Body of pancreas (tissue), 4 donors: Measurements from ENCODE around the gene ZNF407.

Experiments used
- CTCF ChIP-seq, 7 experiments: fragments of 450-650 bp in 4 of 7; fragments of 200-600 bp in 3 of 7; sonication (generic) in 3 of 7; IDR thresholded peaks; one replicate each; pipeline ENCODE4 v1.5.1; 2016 to 2019; ENCODE audit warnings: antibody characterized with exemption in 7 of 7
- POLR2A ChIP-seq, 3 donors: fragments of 450-650 bp; IDR thresholded peaks; one replicate each; pipeline ENCODE4 v1.6.1; 2016; ENCODE audit warnings: antibody characterized with exemption in 3 of 3, mild to moderate bottlenecking in 2 of 3

GRCh38 chr18:74849301-74849700, 251.6 kb downstream of the ZNF407 start:
- TF ChIP-seq CTCF (IDR thresholded peaks at IDR 0.05) (no peak), POLR2A (IDR thresholded peaks at IDR 0.05) (no peak)
